Fibroblast of lung (primary cell): ENCODE data around the gene SLC6A8.
"Not testable (repeated sequence)": the region's sequence is repeated elsewhere in the genome, so short reads cannot be mapped to it uniquely, and the experiment has no call there.

Source experiments
- EZH2 ChIP-seq: IDR thresholded peaks from 2 replicates; pipeline ENCODE4 v1.5.1; 2012; ENCODE audit warnings: low read length, control low read depth, mild to moderate bottlenecking; ENCODE audit errors: missing control alignments
- TF ChIP-seq, protein P1 (sequence below), 2 donors: IDR thresholded peaks in 1 of 2; conservative IDR thresholded peaks in 1 of 2; 1 replicate in 1 of 2; 2 replicates in 1 of 2; pipeline ENCODE4 v1.5.1; 2011 to 2012; ENCODE audit warnings: low read length in 2 of 2, control low read depth in 1 of 2, inconsistent platforms in 1 of 2, low read depth in 1 of 2, mild to moderate bottlenecking in 1 of 2

DNA sequence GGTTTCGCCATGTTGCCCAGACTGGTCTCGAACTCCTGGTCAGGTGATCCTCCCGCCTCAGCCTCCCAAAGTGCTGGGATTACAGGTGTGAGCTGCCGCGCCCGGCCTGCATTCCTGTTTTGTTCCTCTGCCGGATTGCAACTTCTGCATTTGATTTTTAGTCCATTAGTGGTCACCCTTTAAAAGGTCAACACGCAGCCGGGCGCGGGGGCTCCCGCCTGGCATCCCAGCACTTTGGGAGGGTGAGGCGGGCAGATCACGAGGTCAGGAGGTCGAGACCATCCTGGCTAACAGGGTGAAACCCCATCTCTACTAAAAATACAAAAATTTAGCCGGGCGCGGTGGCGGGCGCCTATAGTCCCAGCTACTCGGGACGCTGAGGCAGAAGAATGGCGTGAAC is 42.4 kb downstream of the SLC6A8 start:
- TF ChIP-seq, protein P1, sequence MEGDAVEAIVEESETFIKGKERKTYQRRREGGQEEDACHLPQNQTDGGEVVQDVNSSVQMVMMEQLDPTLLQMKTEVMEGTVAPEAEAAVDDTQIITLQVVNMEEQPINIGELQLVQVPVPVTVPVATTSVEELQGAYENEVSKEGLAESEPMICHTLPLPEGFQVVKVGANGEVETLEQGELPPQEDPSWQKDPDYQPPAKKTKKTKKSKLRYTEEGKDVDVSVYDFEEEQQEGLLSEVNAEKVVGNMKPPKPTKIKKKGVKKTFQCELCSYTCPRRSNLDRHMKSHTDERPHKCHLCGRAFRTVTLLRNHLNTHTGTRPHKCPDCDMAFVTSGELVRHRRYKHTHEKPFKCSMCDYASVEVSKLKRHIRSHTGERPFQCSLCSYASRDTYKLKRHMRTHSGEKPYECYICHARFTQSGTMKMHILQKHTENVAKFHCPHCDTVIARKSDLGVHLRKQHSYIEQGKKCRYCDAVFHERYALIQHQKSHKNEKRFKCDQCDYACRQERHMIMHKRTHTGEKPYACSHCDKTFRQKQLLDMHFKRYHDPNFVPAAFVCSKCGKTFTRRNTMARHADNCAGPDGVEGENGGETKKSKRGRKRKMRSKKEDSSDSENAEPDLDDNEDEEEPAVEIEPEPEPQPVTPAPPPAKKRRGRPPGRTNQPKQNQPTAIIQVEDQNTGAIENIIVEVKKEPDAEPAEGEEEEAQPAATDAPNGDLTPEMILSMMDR (conservative IDR thresholded peaks at IDR 0.05 in 1 of 2, IDR thresholded peaks at IDR 0.05 in 1 of 2; ENCODE audit: low read depth in 1 of 2, low read length in 2 of 2) = not testable (repeated sequence)
- not testable (repeated sequence) for TF ChIP-seq EZH2
